Esophagus (tissue), 2 donors: ENCODE data around the gene SMURF2. TPM values are rescaled to one million over a fixed set of nuclear protein-coding genes. Genes with fewer than 3 reads are reported as not detected.
A peak's percentile ranks its signal among the peaks of the same experiment; 100 is the strongest.

Source experiments
- H3K27ac ChIP-seq, 2 donors: one replicate each; pipeline ENCODE4 v1.5.1; 2013; ENCODE audit warnings: low read depth in 2 of 2, mild to moderate bottlenecking in 2 of 2, inconsistent platforms in 1 of 2, low read length in 1 of 2, moderate library complexity in 1 of 2
- H3K27me3 ChIP-seq, 2 donors: one replicate each; pipeline ENCODE4 v1.6.1; 2013; ENCODE audit warnings: low read length in 2 of 2, control low read depth in 1 of 2, mild to moderate bottlenecking in 1 of 2; ENCODE audit not compliant: insufficient read depth in 2 of 2, control insufficient read depth in 1 of 2
- H3K36me3 ChIP-seq, 2 donors: one replicate each; pipeline ENCODE4 v1.6.1; 2013; ENCODE audit warnings: low read length in 1 of 2; ENCODE audit not compliant: control insufficient read depth in 2 of 2, insufficient read depth in 2 of 2
- H3K4me1 ChIP-seq, 2 donors: one replicate each; pipeline ENCODE4 v1.6.1; 2013; ENCODE audit warnings: low read length in 1 of 2; ENCODE audit not compliant: control insufficient read depth in 2 of 2, insufficient read depth in 2 of 2
- H3K4me3 ChIP-seq, 2 donors: one replicate each; pipeline ENCODE4 v1.5.1; 2013; ENCODE audit warnings: low read length in 2 of 2, mild to moderate bottlenecking in 2 of 2, low read depth in 1 of 2, moderate library complexity in 1 of 2
- H3K9me3 ChIP-seq, 2 donors: one replicate each; pipeline ENCODE4 v1.6.1; 2013; ENCODE audit warnings: mild to moderate bottlenecking in 2 of 2, low read depth in 1 of 2, low read length in 1 of 2, moderate library complexity in 1 of 2; ENCODE audit not compliant: control insufficient read depth in 2 of 2, insufficient read depth in 1 of 2
- whole genome bisulfite sequencing, 2 donors: extraction: QIAGEN DNeasy Blood & Tissue Kit; methylation state at CpG; one replicate each; pipeline ENCODE4 v1.1.7; 2013; 5-methylcytosine and 5-hydroxymethylcytosine counted together
- polyA plus RNA-seq, 2 donors: library from polyadenylated mRNA; stranded (reverse); fragments of 200-250 nt; gene quantifications; one replicate each; pipeline ENCODE4 v1.2.3, GENCODE V29; 2013
- donor health status: healthy with polysubstance abuse.
- donor health status: Bipolar disorder and iron deficiency.

The SMURF2 gene
- polyA plus RNA-seq, 2 donors = 3.1 TPM

GRCh38 chr17:64497565-64498035, 164.5 kb downstream of the SMURF2 start:
- Histone ChIP-seq H3K27ac (peak overlapping the region; percentile 91), H3K36me3 (peaks cover 14 to 19% of the 10 kb centered on the region in 2 donors), H3K27me3 (no peaks in the 10 kb centered on the region), H3K4me1 (peaks cover 0 to 2% of the 10 kb centered on the region in 2 donors), H3K9me3 (no peaks in the 10 kb centered on the region), H3K4me3 (peak overlapping the region; percentile 66 to 86)
- 35 to 44% methylated on average over 4 of the region's 4 CpGs for WGBS, 2 donors

- WGBS, 2 donors = 1% methylated on average over 49 to 50 of the region's 50 CpGs
- Histone ChIP-seq H3K4me3 (peak within 1 kb of the TSS; percentile 66 to 86), H3K36me3 (peaks cover 14% of the 10 kb centered on the region in 2 donors), H3K4me1 (peaks cover 0 to 2% of the 10 kb centered on the region in 2 donors), H3K27ac (peak within 1 kb of the TSS; percentile 91), H3K9me3 (no peaks in the 10 kb centered on the region), H3K27me3 (no peaks in the 10 kb centered on the region)
Observed at GRCh38 chr17:64496786-64497564, 165.1 kb downstream of the SMURF2 start, which contains the start of gene POLG2. Gene POLG2 (minus strand): TSS chr17:64497054. CDS start chr17:64496968, 86 bp downstream.

GRCh38 chr17:64496348-64496785, 165.7 kb downstream of the SMURF2 start:
- Histone ChIP-seq H3K4me1 (peaks cover 0 to 2% of the 10 kb centered on the region in 2 donors), H3K36me3 (peaks cover 9 to 10% of the 10 kb centered on the region in 2 donors), H3K27me3 (no peaks in the 10 kb centered on the region), H3K27ac (peak overlapping the region; percentile 91), H3K9me3 (no peaks in the 10 kb centered on the region), H3K4me3 (peak overlapping the region; percentile 66 to 86)
- WGBS, 2 donors = 1% methylated on average over 20 of the region's 20 CpGs

Other genes with a start within 250 kb of the SMURF2 start
- gene MILR1, start 213.2 kb downstream of the SMURF2 start, polyA plus RNA-seq = under 1 TPM; 0.51 to 0.79 TPM
- 1 to 10 TPM; 4.2 to 6.7 TPM for gene POLG2, start 165.3 kb downstream of the SMURF2 start, polyA plus RNA-seq
- gene DDX5, start 156.0 kb downstream of the SMURF2 start, polyA plus RNA-seq = 100 to 1,000 TPM; 333 to 392 TPM
- gene CEP95, start 155.3 kb downstream of the SMURF2 start, polyA plus RNA-seq = 10 to 100 TPM; 16.7 to 33.3 TPM